Urinary bladder (tissue), 4 donors: ENCODE data around the gene MRPL17. TPM values are rescaled to one million over a fixed set of nuclear protein-coding genes. Genes with fewer than 3 reads are reported as not detected.

Experiments used
- DNase-seq: peaks from one replicate; pipeline ENCODE4 v3.0.0-alpha.2; 2015; ENCODE audit errors: extremely low spot score
- H3K27ac ChIP-seq: one replicate; pipeline ENCODE4 v1.5.1; 2013; ENCODE audit warnings: low read depth, mild to moderate bottlenecking, moderate library complexity
- H3K36me3 ChIP-seq: one replicate; pipeline ENCODE4 v1.6.1; 2013; ENCODE audit warnings: mild to moderate bottlenecking, moderate library complexity; ENCODE audit not compliant: insufficient read depth
- H3K4me1 ChIP-seq: one replicate; pipeline ENCODE4 v1.6.1; 2013; ENCODE audit warnings: mild to moderate bottlenecking, moderate library complexity; ENCODE audit not compliant: insufficient read depth
- H3K4me3 ChIP-seq: one replicate; pipeline ENCODE4 v1.5.1; 2013; ENCODE audit warnings: low read depth, low read length
- WGBS: extraction: QIAGEN DNeasy Blood & Tissue Kit; methylation state at CpG from one replicate; pipeline ENCODE4 v1.1.7; 2013; 5-methylcytosine and 5-hydroxymethylcytosine counted together
- polyA plus RNA-seq: library from polyadenylated mRNA; stranded (reverse); fragments of 200-250 nt; gene quantifications from one replicate; pipeline ENCODE4 v1.2.3, GENCODE V29; 2013
- total RNA-seq: library from RNA; depleted of rRNA; stranded (reverse); fragments of >200 nt; gene quantifications from one replicate; pipeline ENCODE4 v1.2.3, GENCODE V29; 2014
- donor health status: healthy with polysubstance abuse.
- donor health status: healthy.

MRPL17 gene
- total and polyA plus RNA-seq, 2 donors = 29.9 to 34.3 TPM

DNA sequence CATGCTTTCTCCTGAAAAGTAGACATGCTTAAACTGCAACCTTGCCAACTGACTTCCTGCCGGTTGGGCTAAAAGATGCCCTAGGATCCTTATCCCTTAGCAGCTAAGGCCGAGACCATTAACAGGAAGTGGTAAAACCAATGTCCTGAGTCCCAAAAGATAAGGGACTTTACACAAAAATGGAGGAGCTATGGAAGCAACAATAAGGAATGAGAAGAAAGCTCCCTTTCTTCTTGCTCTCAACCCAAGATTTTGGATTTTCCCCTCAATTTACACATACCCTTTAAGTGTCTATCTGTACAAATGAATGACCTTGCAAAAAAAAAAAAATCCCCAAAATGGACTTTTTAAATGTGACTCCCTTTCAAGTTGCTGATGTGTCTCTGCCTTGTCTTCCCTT lies 11.1 kb downstream of the MRPL17 start:
- no peak for DNase-seq
- H3K4me1 ChIP-seq = no peaks in the 10 kb centered on the region
- H3K27ac ChIP-seq = no peak overlapping the region
- 69% methylated on average over 2 of the region's 2 CpGs for WGBS
- H3K4me3 ChIP-seq = no peak overlapping the region
- H3K36me3 ChIP-seq = no peaks in the 10 kb centered on the region

DNA sequence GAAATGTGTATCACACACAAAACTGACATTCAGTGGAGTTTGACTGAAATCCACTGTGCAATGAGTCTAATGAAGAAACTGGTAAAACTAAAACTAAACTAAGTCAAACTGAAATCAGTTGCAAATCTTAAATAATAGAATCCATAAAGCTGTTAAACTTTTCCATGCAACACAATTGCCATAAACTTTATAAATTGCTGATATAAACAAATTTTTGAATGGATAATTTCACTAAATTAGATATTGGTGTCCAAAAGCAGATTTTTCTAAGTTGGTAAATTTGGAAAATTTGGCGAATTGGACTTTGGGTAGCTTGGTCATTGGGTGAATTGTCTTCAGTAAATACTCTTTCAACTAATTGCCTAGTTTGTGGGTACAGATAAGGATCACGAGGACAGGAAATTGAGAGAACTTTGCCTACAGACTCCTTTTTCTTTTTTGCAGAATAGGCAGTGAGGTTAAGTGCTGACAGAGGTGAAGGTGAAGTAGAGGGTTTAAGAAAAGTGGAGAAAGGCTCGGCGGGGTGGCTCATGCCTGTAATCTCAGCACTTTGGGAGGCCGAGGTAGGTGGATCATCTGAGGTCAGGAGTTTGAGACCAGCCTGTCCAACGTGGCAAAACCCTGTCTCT lies 12.8 kb downstream of the MRPL17 start:
- Histone ChIP-seq H3K4me3 (no peak overlapping the region), H3K27ac (no peak overlapping the region), H3K36me3 (no peaks in the 10 kb centered on the region), H3K4me1 (no peaks in the 10 kb centered on the region)
- 71% methylated on average over 6 of the region's 6 CpGs for WGBS
- DNase-seq = no peak

DNA sequence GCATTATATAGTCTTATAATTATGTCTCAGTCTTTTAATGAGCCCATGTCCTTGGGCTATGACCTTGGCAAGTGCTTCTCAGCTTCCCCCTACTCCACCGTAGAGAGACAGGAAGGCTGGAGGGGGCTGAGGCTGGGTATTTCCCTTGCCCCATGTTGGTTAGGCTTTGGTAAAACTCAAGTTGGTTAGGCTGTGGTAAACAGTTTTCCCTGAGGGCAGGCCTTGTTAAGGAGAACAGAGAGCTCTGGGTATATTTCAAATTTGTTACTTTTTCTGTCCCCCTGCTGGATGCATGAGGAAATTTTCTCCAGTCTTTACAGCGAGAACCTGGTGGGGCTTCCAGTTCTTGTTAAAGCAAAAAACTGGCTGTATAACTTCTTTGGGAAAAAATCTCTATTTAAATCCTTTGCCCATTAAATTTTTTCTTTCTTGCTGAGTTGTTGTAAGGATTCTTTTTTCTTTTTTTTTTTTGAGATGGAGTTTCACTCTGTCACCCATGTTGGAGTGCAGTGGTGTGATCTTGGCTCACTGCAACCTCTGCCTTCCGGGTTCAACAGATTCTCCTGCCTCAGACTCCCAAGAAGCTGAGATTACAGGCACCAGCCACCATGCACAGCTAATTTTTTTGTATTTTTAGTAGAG lies 15.3 kb downstream of the MRPL17 start:
- Histone ChIP-seq H3K4me1 (no peaks in the 10 kb centered on the region), H3K36me3 (no peaks in the 10 kb centered on the region), H3K27ac (no peak overlapping the region), H3K4me3 (no peak overlapping the region)
- WGBS = 77% methylated on average over 3 of the region's 3 CpGs
- DNase-seq = no peak

DNA sequence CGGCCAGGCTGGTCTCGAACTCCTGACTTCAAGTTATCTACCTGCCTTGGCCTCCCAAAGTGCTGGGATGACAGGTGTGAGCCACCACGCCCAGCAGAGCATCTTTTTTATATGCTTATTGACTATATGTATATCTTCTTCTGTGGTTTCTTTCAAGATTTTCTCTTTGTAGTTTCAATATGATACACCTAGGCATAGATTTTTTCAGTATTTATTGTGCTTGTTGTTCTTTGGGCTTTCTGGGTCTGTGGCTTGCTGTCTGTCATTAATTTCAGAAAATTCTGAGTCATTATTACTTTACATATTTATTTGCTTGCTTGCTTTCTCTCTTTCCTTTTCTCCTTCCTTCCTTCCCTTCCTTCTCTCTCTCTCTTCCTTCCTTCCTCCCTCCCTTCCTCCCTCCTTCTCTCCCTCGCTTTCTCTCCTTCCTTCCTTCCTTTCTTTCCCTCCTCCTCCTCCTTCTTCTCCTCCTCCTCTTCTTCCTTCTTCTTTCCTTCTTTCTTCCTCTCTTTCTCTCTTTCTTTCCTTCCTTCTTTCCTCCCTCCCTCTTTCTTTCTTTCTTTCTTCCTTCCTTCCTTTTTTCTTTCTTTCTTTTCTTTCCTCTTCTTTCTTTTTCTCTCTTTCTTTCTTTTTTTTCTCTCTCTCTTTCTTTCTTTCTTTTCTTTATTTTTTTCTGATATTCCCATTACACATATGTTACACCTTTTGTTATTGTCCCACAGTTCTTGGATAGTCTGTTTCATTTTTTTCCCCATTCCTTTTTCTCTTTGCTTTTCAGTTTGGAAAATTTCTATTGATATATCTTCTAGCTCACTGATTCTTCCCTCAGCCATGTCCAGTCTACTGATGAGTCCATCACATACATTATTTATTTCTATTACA lies 16.6 kb downstream of the MRPL17 start:
- no peaks in the 10 kb centered on the region for H3K36me3 ChIP-seq
- 96% methylated on average over 4 of the region's 4 CpGs for WGBS
- DNase-seq = no peak

DNA sequence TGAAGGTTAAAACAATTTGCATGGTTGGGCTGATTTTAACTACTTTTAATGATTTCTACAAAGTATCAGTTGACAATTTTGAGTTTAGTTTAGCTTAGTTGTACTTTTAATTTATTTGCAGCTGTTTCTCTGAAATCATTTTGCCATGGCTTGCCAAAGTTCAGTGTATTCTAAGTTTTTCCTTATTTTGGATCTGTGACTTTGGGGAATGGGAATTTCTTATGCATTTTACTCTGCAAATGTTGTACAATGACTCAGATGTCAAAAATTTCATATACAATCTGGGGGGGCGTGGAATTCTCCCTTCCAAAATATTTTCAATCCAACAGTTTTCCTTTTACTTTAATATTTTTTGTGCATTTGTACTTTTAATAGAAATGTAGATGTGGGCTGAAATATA lies 18.6 kb downstream of the MRPL17 start:
- Histone ChIP-seq H3K36me3 (no peaks in the 10 kb centered on the region), H3K4me1 (no peaks in the 10 kb centered on the region), H3K27ac (no peak overlapping the region), H3K4me3 (no peak overlapping the region)
- DNase-seq = no peak
- 61% methylated on average over 1 of the region's 1 CpG for WGBS

More for the DNA sequence above, 16.6 kb downstream of the MRPL17 start:
- H3K4me3 ChIP-seq = no peak overlapping the region
- no peaks in the 10 kb centered on the region for H3K4me1 ChIP-seq
- H3K27ac ChIP-seq = no peak overlapping the region

DNA sequence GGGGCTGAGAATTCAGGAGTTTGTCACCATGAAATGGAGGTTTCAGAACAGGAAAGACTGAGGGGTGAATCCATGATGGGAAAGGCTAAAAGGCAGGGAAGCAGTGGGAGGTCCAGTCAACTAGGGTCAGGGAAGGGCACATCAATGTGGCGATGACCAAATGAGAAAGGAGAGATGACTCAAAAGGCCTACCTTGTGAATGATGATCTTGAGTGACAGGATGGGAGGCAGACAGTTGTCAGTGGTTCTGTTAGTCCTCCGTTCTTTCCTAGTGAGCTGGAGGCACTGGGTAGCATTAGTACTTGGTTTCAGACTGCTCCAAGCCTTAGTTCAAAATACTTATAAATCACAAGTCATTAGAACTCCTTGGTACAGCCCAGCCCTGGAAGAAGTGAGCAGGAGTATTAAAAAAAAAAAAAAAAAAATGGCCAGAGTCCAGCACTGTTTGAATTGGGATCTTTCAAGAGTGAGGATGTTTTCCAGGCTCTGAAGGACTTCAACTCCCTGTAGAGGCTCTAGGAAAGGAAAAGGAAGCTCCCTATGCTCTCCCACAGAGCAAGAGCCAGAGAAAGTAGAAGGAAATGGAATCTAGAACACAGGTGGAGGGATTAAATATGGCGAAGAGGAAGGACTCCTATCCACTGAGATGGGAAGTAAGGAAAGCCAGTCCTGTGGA lies 19.2 kb downstream of the MRPL17 start:
- no peaks in the 10 kb centered on the region for H3K36me3 ChIP-seq
- 71% methylated on average over 3 of the region's 3 CpGs for WGBS

DNA sequence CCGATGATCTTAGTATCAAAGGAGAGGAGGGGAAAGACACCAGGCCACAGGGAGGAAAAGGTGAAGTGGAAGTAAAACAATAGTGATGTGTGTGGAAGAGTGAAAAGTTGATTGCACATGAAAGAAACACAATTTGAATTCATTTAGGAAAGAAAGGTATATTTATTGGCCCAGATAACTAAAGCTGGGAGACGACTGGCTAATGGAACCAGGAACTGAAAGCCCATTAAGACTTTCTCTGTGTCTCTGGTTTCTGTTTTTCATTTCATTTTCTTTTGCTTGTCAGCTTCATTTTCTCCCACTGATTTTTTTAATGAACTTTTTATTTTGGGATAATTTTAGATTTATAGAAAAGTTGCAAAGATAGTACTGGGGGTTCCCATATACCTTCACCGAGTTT lies 22.4 kb downstream of the MRPL17 start:
- H3K27ac ChIP-seq = no peak overlapping the region
- H3K4me3 ChIP-seq = no peak overlapping the region
- DNase-seq = no peak
- 88% methylated on average over 3 of the region's 3 CpGs for WGBS
- no peaks in the 10 kb centered on the region for H3K4me1 ChIP-seq
- H3K36me3 ChIP-seq = no peaks in the 10 kb centered on the region

More for the DNA sequence above, 19.2 kb downstream of the MRPL17 start:
- Histone ChIP-seq H3K27ac (no peak overlapping the region), H3K4me1 (no peaks in the 10 kb centered on the region), H3K4me3 (no peak overlapping the region)
- DNase-seq = no peak

DNA sequence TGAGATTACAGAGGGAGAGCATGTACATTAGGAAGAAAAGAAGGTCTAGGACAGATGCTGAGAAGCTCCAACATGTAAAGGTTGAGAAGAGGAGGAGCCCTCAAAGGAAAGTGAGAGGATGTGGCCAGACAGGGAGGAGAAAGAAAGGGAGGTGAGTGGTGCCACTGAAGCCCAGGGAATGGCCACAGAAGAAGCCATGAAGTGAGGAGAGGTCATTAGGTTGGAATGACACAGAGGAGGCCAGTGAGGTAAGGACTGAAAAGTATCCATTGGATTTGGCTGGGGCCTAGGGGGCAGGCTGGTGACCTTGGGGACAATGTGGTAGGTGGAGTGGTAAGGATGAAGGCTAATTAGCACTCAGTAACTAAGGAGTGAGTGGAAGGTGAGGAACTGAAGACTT lies 24.5 kb downstream of the MRPL17 start:
- no peaks in the 10 kb centered on the region for H3K36me3 ChIP-seq
- no peak overlapping the region for H3K4me3 ChIP-seq
- H3K4me1 ChIP-seq = no peaks in the 10 kb centered on the region
- no peak overlapping the region for H3K27ac ChIP-seq
- no peak for DNase-seq

DNA sequence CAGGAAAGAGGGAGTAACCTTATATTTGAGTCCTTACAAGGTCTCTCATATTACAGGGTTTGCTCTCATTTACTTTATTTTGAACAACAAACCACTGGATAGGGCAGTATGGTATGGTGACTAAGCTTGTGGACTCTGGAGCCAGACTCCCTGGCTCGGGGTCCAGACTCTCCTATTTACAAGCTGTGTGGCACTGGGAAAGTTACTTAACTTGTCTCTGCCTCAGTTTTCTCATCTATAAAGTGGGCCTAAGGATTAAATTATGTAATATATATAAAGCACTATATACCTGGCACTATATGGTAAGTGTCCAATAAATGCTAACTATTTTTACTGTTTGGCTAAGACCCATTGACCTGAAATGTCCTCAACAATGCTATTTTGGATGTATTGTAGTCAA lies 25.8 kb downstream of the MRPL17 start:
- Histone ChIP-seq H3K4me1 (no peaks in the 10 kb centered on the region), H3K4me3 (no peak overlapping the region), H3K36me3 (no peaks in the 10 kb centered on the region), H3K27ac (no peak overlapping the region)
- DNase-seq = no peak
- 51% methylated on average over 1 of the region's 1 CpG for WGBS

DNA sequence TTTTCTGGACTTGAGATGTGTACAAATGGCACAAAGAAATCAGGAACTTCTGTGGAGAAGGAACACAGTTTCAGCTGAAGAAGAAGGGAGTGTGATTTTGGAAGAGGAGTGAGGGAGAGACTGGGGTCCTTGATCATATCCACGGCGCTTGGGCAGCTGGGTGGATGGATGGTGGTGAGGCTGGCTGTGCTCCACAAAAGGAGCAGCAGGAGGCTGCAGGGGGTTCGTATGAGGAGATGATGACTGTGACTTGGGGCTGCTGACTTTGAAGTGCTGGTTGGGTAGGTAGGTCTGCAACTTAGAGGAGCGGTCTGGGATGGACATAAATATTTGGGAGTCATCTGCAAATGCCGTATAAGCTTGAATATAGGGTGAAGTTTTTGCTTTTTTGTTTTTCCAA lies 26.2 kb downstream of the MRPL17 start:
- no peak overlapping the region for H3K4me3 ChIP-seq
- no peak overlapping the region for H3K27ac ChIP-seq
- WGBS = 60% methylated on average over 5 of the region's 5 CpGs
- no peak for DNase-seq
- no peaks in the 10 kb centered on the region for H3K36me3 ChIP-seq
- no peaks in the 10 kb centered on the region for H3K4me1 ChIP-seq

DNA sequence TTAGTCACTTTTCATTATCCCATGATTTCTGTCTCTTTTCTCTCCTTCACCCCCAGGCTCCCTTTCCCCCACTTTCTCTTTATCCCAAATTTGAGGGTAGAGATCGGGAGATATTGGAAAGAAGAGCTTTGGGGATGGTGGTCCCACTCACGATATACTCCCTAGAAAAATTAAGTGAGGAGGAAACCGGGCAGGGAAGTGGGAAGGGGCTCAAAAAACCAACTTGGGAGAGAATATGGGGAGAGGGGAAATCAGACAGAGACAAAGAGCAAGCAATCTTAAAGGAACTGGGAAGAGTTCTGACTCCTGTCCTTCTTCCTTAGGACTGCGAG lies 26.6 kb downstream of the MRPL17 start:
- Histone ChIP-seq H3K27ac (no peak overlapping the region), H3K4me3 (no peak overlapping the region), H3K36me3 (no peaks in the 10 kb centered on the region), H3K4me1 (no peaks in the 10 kb centered on the region)
- 64% methylated on average over 4 of the region's 4 CpGs for WGBS
- no peak for DNase-seq

DNA sequence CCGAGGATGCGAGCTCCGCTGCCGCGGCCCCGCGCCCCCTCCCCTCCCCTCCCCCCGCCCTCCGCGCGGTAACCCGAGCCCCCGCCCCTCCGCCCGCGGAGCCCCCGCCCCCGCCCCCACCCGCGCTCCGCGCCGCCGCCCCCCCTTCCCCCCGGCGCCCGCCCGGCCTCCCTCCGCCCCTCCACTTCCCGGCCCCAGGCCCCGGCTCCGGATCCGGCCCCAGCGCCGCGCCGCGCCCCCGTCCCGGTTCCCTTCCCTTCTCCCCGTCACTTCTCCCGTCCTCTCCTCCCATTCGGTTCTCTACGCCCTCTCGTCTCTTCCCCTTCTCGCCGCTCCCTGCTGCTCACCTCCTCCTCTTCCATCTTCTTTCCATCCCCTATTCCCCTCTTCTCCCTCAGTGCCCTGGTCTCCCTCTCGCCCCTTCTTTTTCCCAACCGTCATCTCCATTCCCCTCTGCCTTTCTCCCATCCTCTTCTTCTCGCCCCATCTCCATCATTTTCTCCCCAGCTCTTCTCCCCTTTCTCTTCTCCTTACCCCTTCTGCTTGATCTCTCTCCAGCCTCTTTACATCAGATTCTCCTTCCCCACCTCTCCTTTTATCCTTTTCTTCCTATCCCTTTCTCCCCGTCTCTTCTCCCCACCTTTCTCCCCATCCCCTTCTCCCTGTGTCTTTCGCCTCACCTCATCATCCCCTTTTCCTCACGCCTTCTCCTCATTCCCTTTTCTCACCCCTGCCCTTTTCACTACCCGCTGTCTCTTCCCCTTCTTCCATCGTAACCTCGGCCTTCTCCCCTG lies 27.2 kb downstream of the MRPL17 start, which contains the start of gene DCHS1:
Gene DCHS1, minus strand, starts transcription at position 20 of the 794 bp plus-strand sequence. CDS start 14,196 bp downstream, outside the sequence.
- no peak for DNase-seq
- peak within 1 kb of the TSS; percentile 66 for H3K4me3 ChIP-seq
- H3K4me1 ChIP-seq = no peaks in the 10 kb centered on the region
- WGBS = 6% methylated on average over 41 of the region's 56 CpGs
- H3K27ac ChIP-seq = peak within 1 kb of the TSS; percentile 88
- no peaks in the 10 kb centered on the region for H3K36me3 ChIP-seq
